CD4-positive, alpha-beta T cell (primary cell): ENCODE results near the gene IGFBP6. TPM values are rescaled to one million over a fixed set of nuclear protein-coding genes. Genes with fewer than 3 reads are reported as not detected.
A peak's percentile ranks its signal among the peaks of the same experiment; 100 is the strongest.

ENCODE experiments used
- ATAC-seq: fragments of 200-7000 bp; cut with Tn5 transposase; one replicate; pipeline ENCODE4 v1.10.0; 2022; ENCODE audit warnings: mild to moderate bottlenecking; ENCODE audit not compliant: poor library complexity
- CTCF ChIA-PET: fragments of 350-600 bp; sonication (Branson Sonifier 250); formaldehyde crosslinking; loops from one replicate; lab custom pipeline; 2021; ENCODE audit warnings: antibody characterized with exemption, inconsistent platforms; lab: Charles Lee
- POLR2A ChIA-PET: fragments of 350-600 bp; sonication (Branson Sonifier 250); formaldehyde crosslinking; loops from one replicate; lab custom pipeline; 2021; ENCODE audit warnings: antibody characterized with exemption, inconsistent platforms; lab: Charles Lee
- DNase-seq, 14 experiments: peaks; one replicate each; pipeline ENCODE4 v3.0.0-alpha.2; 2013 to 2020; ENCODE audit warnings: mixed read lengths in 2 of 14
- H3K27ac ChIP-seq, 2 donors: one replicate each; pipeline versions ENCODE4 v1.5.1 to v1.7.0; 2013; ENCODE audit warnings: low read length in 2 of 2, low read depth in 1 of 2, mild to moderate bottlenecking in 1 of 2
- H3K27me3 ChIP-seq, 2 experiments: 1 replicate in 1 of 2; 2 replicates in 1 of 2; pipeline versions ENCODE4 v1.6.1 to v1.7.0; 2013; ENCODE audit warnings: low read length in 2 of 2, control low read depth in 1 of 2, mild to moderate bottlenecking in 1 of 2, moderate library complexity in 1 of 2; ENCODE audit not compliant: insufficient read depth in 2 of 2, control insufficient read depth in 1 of 2
- H3K36me3 ChIP-seq: one replicate; pipeline ENCODE4 v1.6.1; 2013; ENCODE audit warnings: low read length, control low read depth; ENCODE audit not compliant: insufficient read depth
- H3K4me1 ChIP-seq: one replicate; pipeline ENCODE4 v1.6.1; 2013; ENCODE audit warnings: low read length, control low read depth; ENCODE audit not compliant: insufficient read depth
- H3K4me3 ChIP-seq: one replicate; pipeline ENCODE4 v1.5.1; 2013; ENCODE audit warnings: mild to moderate bottlenecking, low read length, moderate library complexity
- H3K9me3 ChIP-seq, 2 experiments: 1 replicate in 1 of 2; 2 replicates in 1 of 2; pipeline versions ENCODE4 v1.6.1 to v1.7.0; 2013; ENCODE audit warnings: low read length in 2 of 2, mild to moderate bottlenecking in 2 of 2, control low read depth in 1 of 2, moderate library complexity in 1 of 2; ENCODE audit not compliant: control insufficient read depth in 1 of 2, insufficient read depth in 1 of 2
- H3K27ac Mint-ChIP-seq: one replicate; pipeline ENCODE4 v1.8.0; 2020; ENCODE audit warnings: mixed read lengths
- H3K27me3 Mint-ChIP-seq: one replicate; pipeline ENCODE4 v1.8.0; 2021; ENCODE audit warnings: mixed read lengths
- H3K36me3 Mint-ChIP-seq: one replicate; pipeline ENCODE4 v1.8.0; 2021; ENCODE audit warnings: low read depth, mixed read lengths
- H3K4me1 Mint-ChIP-seq: one replicate; pipeline ENCODE4 v1.8.0; 2021; ENCODE audit warnings: low read depth, mixed read lengths
- H3K4me3 Mint-ChIP-seq: one replicate; pipeline ENCODE4 v1.8.0; 2020; ENCODE audit warnings: mild to moderate bottlenecking, mixed read lengths
- H3K9me3 Mint-ChIP-seq: one replicate; pipeline ENCODE4 v1.8.0; 2020; ENCODE audit warnings: mixed read lengths
- CTCF ChIP-seq: fragments of 200-600 bp; IDR thresholded peaks from one replicate; pipeline ENCODE4 v1.8.0; 2022; ENCODE audit warnings: antibody characterized with exemption, mild to moderate bottlenecking
- intact Hi-C, 2 experiments: fragments of 100-400 bp; cut with DNase I in 1 of 2; cut with micrococcal nuclease in 1 of 2; formaldehyde crosslinking; loops; one replicate each; pipeline versions ENCODE4 v1.15.1 to v1.9.0; 2023 to 2025; cut with DNase I, micrococcal nuclease
- total RNA-seq, 174 experiments: library from RNA in 2 of 174; stranded (reverse) in 2 of 174; gene quantifications; one replicate each; pipeline ENCODE4 v1.2.3 and lab custom pipeline; 2021 to 2026

Gene IGFBP6
- total RNA-seq, 2 experiments from 2014 or later = 0.49 TPM; not detected in 1

- H3K27ac Mint-ChIP-seq = no peak overlapping the region
These were observed 31.2 kb upstream of the IGFBP6 start for GRCh38 chr12:53065975-53066931.

GRCh38 chr12:53067074-53067992 is 30.1 kb upstream of the IGFBP6 start:
- H3K36me3 ChIP-seq = peaks cover 79% of the 10 kb centered on the region
- Mint-ChIP-seq H3K4me1 (peaks cover 7% of the 10 kb centered on the region), H3K27ac (peak overlapping the region; percentile 44), H3K27me3 (no peaks in the 10 kb centered on the region), H3K4me3 (no peak overlapping the region), H3K9me3 (no peaks in the 10 kb centered on the region), H3K36me3 (peaks cover 83% of the 10 kb centered on the region)
- DNase-seq (peak in 1 of 14 experiments; percentile 8), ATAC-seq (no peak)
- intact Hi-C loops = loop anchor here (5.0 to 10.0 kb wide), 2 partner anchors 127 to 220 kb away; no protein-coding TSS in a partner anchor
- no peaks in the 10 kb centered on the region for H3K9me3 ChIP-seq
- H3K4me1 ChIP-seq = peaks cover 12% of the 10 kb centered on the region
- no peak overlapping the region for H3K27ac ChIP-seq
- H3K27me3 ChIP-seq = no peaks in the 10 kb centered on the region
- ChIA-PET POLR2A (interaction anchor here (3.0 to 3.2 kb wide), 2 partner anchors 13 to 32 kb away, joined by 18 to 26 read pairs; partner anchors contain the start of genes IGFBP6 and SPRYD3), CTCF (interaction anchor here (1.5 to 6.7 kb wide), 3 partner anchors 22 to 278 kb away, joined by 4 to 114 read pairs (median 6); partner anchors contain the start of genes IGFBP6 and SOAT2)
- TF ChIP-seq CTCF = no peak
- no peak overlapping the region for H3K4me3 ChIP-seq

More at GRCh38 chr12:53065975-53066931, 31.2 kb upstream of the IGFBP6 start:
- H3K9me3 Mint-ChIP-seq = no peaks in the 10 kb centered on the region
- Histone ChIP-seq H3K9me3 (no peaks in the 10 kb centered on the region), H3K27me3 (no peaks in the 10 kb centered on the region), H3K4me1 (peaks cover 11% of the 10 kb centered on the region), H3K27ac (no peak overlapping the region), H3K36me3 (peaks cover 68% of the 10 kb centered on the region), H3K4me3 (no peak overlapping the region)
- H3K4me3 Mint-ChIP-seq = no peak overlapping the region
- ATAC-seq (peak; percentile 69), DNase-seq (peak; percentile 49 to 84 (median 60))
- ChIA-PET CTCF (interaction anchor here (0.5 to 6.7 kb wide), 15 partner anchors 11 to 1748 kb away, joined by 3 to 114 read pairs (median 5); partner anchors contain the start of genes CSAD, EIF4B, IGFBP6 and SOAT2), POLR2A (interaction anchor here (0.7 to 3.2 kb wide), 3 partner anchors 14 to 313 kb away, joined by 3 to 26 read pairs (median 18); partner anchors contain the start of genes IGFBP6 and SPRYD3)
- H3K4me1 Mint-ChIP-seq = peaks cover 7% of the 10 kb centered on the region
- intact Hi-C loops = loop anchor here (1.0 to 10.0 kb wide), 3 partner anchors 33 to 221 kb away; no protein-coding TSS in a partner anchor
- TF ChIP-seq CTCF = peak; percentile 93
- H3K36me3 Mint-ChIP-seq = peaks cover 75% of the 10 kb centered on the region
- no peaks in the 10 kb centered on the region for H3K27me3 Mint-ChIP-seq
